ENCODE measurements around the gene AK3.
"Not testable (repeated sequence)": the region's sequence is repeated elsewhere in the genome, so short reads cannot be mapped to it uniquely, and the experiment has no call there.

AK3 gene

GRCh38 chr9:4762886-4763541, 22.0 kb upstream of the AK3 start:
- no peak for TF ChIP-seq CTCF (conservative IDR thresholded peaks at IDR 0.05; ENCODE audit: low read depth, low read length)
- peak; percentile 60 for DNase-seq (ENCODE audit: low read depth)
- H3K4me3 ChIP-seq (ENCODE audit: low read depth, low read length), result peak overlapping the region; percentile 25

GRCh38 chr9:4762108-4762885, 21.3 kb upstream of the AK3 start:
- H3K4me3 ChIP-seq (ENCODE audit: low read depth, low read length), result peak overlapping the region; percentile 25
- DNase-seq (ENCODE audit: low read depth), result peak; percentile 92

GRCh38 chr9:4760122-4760521, 19.1 kb upstream of the AK3 start:
- no peak overlapping the region for H3K4me3 ChIP-seq (ENCODE audit: low read depth, low read length)
- no peak for TF ChIP-seq CTCF (conservative IDR thresholded peaks at IDR 0.05; ENCODE audit: low read depth, low read length)
- no peak for DNase-seq (ENCODE audit: low read depth)

More at GRCh38 chr9:4762108-4762885, 21.3 kb upstream of the AK3 start:
- peak; percentile 85 for TF ChIP-seq CTCF (conservative IDR thresholded peaks at IDR 0.05; ENCODE audit: low read depth, low read length)

GRCh38 chr9:4756420-4756819, 15.4 kb upstream of the AK3 start:
- DNase-seq (ENCODE audit: low read depth), result no peak
- H3K4me3 ChIP-seq (ENCODE audit: low read depth, low read length), result no peak overlapping the region
- TF ChIP-seq CTCF (conservative IDR thresholded peaks at IDR 0.05; ENCODE audit: low read depth, low read length), result no peak

- DNase-seq (ENCODE audit: low read depth), result no peak
- no peak overlapping the region for H3K4me3 ChIP-seq (ENCODE audit: low read depth, low read length)
- TF ChIP-seq CTCF (conservative IDR thresholded peaks at IDR 0.05; ENCODE audit: low read depth, low read length), result no peak
Measured at GRCh38 chr9:4755026-4755609, 14.1 kb upstream of the AK3 start.

GRCh38 chr9:4754530-4754929, 13.5 kb upstream of the AK3 start:
- not testable (repeated sequence) for DNase-seq (ENCODE audit: low read depth); H3K4me3 ChIP-seq (ENCODE audit: low read depth, low read length)

GRCh38 chr9:4750023-4750673, 9.1 kb upstream of the AK3 start:
- TF ChIP-seq CTCF (conservative IDR thresholded peaks at IDR 0.05; ENCODE audit: low read depth, low read length), result peak; percentile 61
- no peak overlapping the region for H3K4me3 ChIP-seq (ENCODE audit: low read depth, low read length)
- DNase-seq (ENCODE audit: low read depth), result peak; percentile 73
